ENCODE data around the gene AP2A2. TPM values are rescaled to one million over a fixed set of nuclear protein-coding genes. Genes with fewer than 3 reads are reported as not detected.
"Not testable (repeated sequence)": the region's sequence is repeated elsewhere in the genome, so short reads cannot be mapped to it uniquely, and the experiment has no call there.

Gene AP2A2
- total RNA-seq, 2 donors from 2014 or later = 49.5 to 57.0 TPM

DNA sequence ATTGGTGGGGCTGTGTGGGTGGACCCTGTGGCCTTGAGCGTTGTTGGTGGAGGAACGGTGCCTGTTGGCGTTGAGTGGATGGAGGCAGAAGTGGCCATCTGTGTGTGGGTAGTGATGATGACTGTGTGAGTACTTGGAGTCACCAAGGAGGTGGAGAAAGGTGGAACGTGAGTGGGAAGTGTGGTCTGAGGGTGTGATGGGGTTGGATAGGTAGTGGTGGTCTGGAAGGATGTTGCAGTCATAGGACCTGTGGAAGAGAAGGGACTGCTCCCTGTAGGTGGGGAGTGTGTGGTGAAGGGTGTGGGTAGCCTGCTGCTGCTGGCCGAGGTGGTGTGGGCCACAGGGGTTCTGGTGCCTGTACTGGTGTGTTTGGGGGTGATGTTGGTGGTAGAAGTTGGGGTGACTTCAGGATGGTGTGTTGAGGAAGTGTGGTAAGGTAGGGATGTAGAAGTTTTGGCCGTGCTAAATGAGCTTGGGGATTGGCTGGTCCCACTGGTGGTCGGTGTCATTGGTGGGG, 91.0 kb downstream of the AP2A2 start:
- Mint-ChIP-seq H3K9me3 (peaks cover 12 to 16% of the 10 kb centered on the region in 2 donors), H3K4me1 (ENCODE audit: low read depth) (peaks cover 20% of the 10 kb centered on the region)
- not testable (repeated sequence) for H3K36me3 Mint-ChIP-seq (ENCODE audit: insufficient read depth in 2 of 2); H3K27ac Mint-ChIP-seq; H3K27me3 Mint-ChIP-seq (ENCODE audit: low read depth); H3K4me3 Mint-ChIP-seq
- DNase-seq (peak in 1 of 2 donors; percentile 10), ATAC-seq (replicated peaks in 1 of 2) (peak in 1 of 2 donors; percentile 54)

DNA sequence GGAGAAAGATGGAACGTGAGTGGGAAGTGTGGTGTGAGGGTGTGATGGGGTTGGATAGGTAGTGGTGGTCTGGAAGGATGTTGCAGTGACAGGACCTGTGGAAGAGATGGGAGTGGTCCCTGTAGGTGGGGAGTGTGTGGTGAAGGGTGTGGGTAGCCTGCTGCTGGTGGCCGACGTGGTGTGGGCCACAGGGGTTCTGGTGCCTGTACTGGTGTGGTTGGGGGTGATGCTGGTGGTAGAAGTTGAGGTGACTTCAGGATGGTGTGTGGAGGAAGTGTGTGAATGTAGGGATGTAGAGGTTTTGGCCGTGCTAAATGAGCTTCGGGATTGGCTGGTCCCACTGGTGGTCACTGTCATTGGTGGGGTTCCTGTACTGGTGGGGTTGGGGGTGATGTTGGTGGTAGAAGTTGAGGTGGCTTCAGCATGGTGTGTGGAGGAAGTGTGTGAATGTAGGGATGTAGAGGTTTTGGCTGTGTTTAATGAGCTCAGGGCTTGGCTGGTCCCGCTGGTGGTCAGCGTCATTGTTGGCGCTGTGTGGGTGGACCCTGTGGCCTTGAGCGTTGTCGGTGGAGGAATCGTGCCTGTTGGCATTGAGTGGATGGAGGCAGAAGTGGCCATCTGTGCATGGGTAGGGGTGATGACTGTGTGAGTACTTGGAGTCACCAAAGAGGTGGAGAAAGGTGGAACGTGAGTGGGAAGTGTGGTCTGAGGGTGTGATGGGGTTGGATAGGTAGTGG, 91.8 kb downstream of the AP2A2 start:
- Mint-ChIP-seq H3K9me3 (peaks cover 12 to 16% of the 10 kb centered on the region in 2 donors), H3K27ac (no peak overlapping the region), H3K27me3 (ENCODE audit: low read depth) (no peaks in the 10 kb centered on the region), H3K36me3 (ENCODE audit: insufficient read depth in 2 of 2) (peaks cover 0 to 3% of the 10 kb centered on the region in 2 donors), H3K4me1 (ENCODE audit: low read depth) (peaks cover 20% of the 10 kb centered on the region), H3K4me3 (no peak overlapping the region)
- ATAC-seq (replicated peaks in 1 of 2) = peak; percentile 23 to 25
- DNase-seq = peak in 1 of 2 donors; percentile 16

DNA sequence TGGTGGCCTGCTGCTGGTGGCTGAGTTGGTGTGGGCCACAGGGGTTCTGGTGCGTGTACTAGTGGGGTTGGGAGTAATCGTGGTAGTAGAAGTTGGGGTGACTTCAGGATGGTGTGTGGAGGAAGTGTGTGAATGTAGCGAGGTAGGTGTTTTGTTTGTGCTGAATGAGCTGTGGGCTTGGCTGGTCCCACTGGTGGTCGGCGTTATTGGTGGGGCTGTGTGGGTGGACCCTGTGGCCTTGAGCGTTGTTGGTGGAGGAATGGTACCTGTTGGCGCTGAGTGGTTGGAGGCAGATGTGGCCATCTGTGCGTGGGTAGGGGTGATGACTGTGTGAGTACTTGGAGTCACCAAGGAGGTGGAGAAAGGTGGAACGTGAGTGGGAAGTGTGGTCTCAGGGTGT, 92.4 kb downstream of the AP2A2 start:
- Mint-ChIP-seq H3K27me3 (ENCODE audit: low read depth) (no peaks in the 10 kb centered on the region), H3K36me3 (ENCODE audit: insufficient read depth in 2 of 2) (peaks cover 0 to 3% of the 10 kb centered on the region in 2 donors), H3K4me3 (no peak overlapping the region), H3K9me3 (peaks cover 12 to 16% of the 10 kb centered on the region in 2 donors), H3K4me1 (ENCODE audit: low read depth) (peaks cover 20% of the 10 kb centered on the region), H3K27ac (no peak overlapping the region)
- DNase-seq (no peak), ATAC-seq (replicated peaks in 1 of 2) (no peak)

DNA sequence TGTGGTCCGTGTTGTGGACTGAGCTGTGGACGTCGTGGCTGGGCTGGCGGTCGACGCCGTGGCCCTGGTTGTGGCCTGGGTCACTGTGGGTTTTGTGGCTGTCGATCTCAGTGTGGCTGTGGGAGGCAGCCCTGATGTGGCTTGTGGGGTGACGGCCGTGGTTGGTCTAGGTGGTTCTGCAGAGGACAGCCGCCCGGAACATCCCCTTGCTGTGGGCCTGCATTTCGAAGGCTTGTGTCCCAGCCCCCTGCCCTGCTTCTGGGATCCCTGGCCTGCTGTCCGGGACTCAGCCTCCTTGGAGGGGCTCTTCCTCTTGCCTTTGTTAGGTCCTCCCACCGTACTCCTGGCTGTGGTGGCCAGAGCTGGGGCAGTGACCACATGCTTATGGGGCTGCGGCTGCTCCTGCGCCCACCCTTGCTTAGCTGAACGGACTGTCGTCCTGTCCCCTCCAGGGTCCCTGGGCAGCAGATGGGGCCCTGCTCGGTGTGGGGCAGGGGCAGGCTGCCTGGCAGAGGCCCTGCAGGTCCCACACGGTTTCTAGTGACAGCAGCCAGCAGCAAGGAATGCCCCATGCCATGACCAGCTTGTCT, 93.7 kb downstream of the AP2A2 start:
- peaks cover 12 to 16% of the 10 kb centered on the region in 2 donors for H3K9me3 Mint-ChIP-seq
- no peaks in the 10 kb centered on the region for H3K27me3 Mint-ChIP-seq (ENCODE audit: low read depth)
- DNase-seq (no peak), ATAC-seq (replicated peaks in 1 of 2) (no peak)
- H3K27ac Mint-ChIP-seq = no peak overlapping the region
- H3K4me3 Mint-ChIP-seq = no peak overlapping the region
- H3K4me1 Mint-ChIP-seq (ENCODE audit: low read depth) = peaks cover 20% of the 10 kb centered on the region
- peaks cover 0 to 3% of the 10 kb centered on the region in 2 donors for H3K36me3 Mint-ChIP-seq (ENCODE audit: insufficient read depth in 2 of 2)

DNA sequence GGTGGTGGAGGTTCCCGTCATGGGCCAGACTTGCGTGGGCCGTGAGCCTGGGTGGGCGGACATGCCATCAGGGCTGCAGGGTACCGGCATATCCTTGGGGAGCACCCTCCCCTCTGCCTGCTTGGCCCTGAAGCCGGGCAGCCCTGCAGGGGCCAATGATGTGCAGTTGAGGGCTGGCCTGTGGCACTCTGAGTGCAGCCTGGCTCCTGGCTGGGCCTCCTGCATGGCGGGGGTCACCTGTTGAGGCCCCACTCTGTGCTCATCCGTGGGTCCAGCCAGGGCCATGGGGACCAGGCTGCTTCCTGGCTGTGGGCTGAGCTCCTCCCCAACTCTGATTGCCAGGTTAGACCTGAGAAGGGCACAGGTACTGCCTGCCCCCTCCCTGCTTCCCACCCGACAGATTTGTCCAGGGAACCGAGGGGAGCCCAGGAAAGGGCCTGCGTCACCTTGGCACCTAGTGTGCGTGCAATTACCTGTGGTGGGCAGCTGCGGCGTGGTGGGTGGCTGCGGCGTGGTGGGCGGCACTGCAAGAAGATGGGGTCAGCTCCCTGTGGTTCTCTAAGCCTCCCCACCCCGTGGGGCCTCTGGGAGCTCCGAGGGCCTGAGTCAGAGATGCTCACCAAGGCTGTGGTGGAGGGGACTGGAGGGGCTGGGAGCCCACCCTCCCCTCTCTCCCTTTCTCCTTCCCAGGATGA, 94.7 kb downstream of the AP2A2 start:
- DNase-seq (no peak), ATAC-seq (replicated peaks in 1 of 2) (no peak)
- Mint-ChIP-seq H3K27me3 (ENCODE audit: low read depth) (no peaks in the 10 kb centered on the region), H3K9me3 (peaks cover 12 to 16% of the 10 kb centered on the region in 2 donors), H3K4me3 (no peak overlapping the region), H3K36me3 (ENCODE audit: insufficient read depth in 2 of 2) (peaks cover 0 to 3% of the 10 kb centered on the region in 2 donors), H3K27ac (no peak overlapping the region), H3K4me1 (ENCODE audit: low read depth) (peaks cover 20% of the 10 kb centered on the region)

DNA sequence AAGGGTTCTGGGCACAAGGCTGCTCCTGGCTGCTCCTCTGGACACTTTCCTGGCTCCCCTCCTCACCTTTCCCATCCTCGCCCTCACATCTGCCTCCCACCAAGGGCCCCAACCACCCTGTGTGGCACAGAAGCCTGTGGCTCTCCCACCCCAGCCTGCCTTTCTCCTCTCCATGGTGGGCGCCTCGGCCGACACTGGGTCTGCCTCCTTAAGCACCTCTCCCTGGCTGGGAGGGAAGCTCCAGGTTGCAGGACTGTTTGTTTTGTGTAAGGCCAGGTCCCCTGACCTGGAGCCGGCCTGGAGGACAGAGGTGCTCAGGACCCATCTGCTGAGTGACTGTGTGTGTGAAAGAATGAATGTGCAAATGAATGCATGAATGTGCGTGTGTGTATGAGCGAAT, 96.7 kb downstream of the AP2A2 start:
- DNase-seq (no peak), ATAC-seq (replicated peaks in 1 of 2) (no peak)
- H3K4me3 Mint-ChIP-seq = no peak overlapping the region
- peaks cover 0 to 3% of the 10 kb centered on the region in 2 donors for H3K36me3 Mint-ChIP-seq (ENCODE audit: insufficient read depth in 2 of 2)
- H3K27ac Mint-ChIP-seq = no peak overlapping the region
- H3K9me3 Mint-ChIP-seq = peaks cover 4 to 6% of the 10 kb centered on the region in 2 donors
- H3K27me3 Mint-ChIP-seq (ENCODE audit: low read depth) = no peaks in the 10 kb centered on the region
- peaks cover 9% of the 10 kb centered on the region for H3K4me1 Mint-ChIP-seq (ENCODE audit: low read depth)

DNA sequence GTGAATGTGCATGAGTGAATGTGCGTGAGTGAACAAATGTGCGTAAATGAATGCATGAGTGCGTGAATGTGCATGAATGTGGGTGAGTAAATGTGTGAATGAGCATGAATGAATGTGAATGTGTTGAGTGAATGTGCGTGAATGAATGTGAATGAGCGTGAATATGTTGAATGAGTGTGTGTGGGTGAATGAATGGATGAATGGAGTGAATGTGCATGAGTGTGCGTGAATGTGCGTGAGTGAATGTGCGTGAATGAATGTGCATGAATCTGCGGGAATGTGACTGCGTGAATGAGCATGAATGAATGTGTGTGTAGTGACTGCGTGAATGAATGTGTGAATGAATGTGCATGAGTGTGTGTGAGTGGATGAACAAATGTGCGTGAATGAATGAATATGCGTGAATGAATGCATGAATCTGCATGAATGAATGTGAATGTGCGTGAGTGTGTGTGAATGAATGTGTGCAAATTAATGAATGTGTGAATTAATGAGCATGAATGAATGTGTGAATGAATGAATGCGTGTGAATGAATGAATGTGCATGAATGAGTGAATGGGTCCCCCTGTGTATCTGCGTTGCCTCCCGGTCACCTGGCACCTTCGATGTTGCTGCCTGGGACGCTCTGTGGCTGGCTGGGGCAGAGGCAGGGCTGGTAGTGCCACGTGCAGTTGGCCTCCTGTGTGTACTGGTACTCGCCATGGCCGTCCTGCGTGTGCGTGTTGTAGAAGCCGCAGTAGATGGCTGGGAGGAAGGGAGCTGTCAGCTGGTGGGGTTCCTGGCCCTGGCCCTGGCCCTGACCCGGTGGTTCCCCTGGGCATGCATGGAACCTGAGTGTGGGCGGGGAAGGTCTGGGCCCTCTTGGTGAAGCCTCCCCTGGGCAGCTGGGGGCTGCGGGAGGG, 97.5 kb downstream of the AP2A2 start:
- Mint-ChIP-seq H3K27ac (no peak overlapping the region), H3K9me3 (peaks cover 0 to under 1% of the 10 kb centered on the region in 2 donors), H3K36me3 (ENCODE audit: insufficient read depth in 2 of 2) (no peaks in the 10 kb centered on the region), H3K27me3 (ENCODE audit: low read depth) (no peaks in the 10 kb centered on the region), H3K4me1 (ENCODE audit: low read depth) (peaks cover 2% of the 10 kb centered on the region), H3K4me3 (no peak overlapping the region)
- DNase-seq (no peak), ATAC-seq (replicated peaks in 1 of 2) (no peak)

DNA sequence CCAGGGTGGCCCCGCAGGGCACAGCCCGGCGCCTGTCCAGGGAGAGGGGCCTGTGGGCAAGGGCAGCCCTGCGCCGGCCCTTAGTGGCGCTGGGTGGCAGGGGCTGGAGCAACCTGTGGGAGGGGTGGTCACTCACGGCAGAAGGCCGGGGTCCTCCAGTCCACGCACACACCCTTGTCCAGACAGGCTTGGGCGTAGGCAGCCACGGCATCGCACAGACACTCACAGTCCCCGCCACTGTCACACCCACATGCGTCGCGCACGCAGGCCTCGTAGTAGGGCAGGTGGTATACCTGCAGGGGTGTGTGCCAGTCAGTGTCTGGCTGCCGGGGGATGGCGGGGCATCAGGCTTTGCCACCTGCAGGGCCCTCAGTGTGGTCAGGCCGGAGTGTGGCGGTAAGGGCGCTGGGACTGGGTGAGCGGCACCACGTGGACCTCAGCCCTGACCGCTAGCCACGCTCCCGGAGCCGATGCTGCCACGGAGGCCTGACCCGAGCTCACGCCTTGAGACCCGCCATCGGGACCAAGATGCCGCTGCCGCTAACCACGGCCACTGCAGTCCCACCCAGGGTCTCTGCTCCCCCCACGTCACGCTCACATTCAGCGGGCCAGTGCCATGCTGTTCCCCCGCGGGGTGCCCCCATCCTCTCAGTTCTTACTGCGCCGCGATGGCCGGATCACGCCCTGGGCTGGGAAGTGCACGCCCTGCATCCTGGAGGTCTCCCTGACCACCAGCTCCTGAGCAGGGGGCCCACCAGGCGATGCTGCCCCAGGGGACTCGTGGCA, 98.3 kb downstream of the AP2A2 start:
- no peak for ATAC-seq (replicated peaks in 1 of 2)
- Mint-ChIP-seq H3K4me1 (ENCODE audit: low read depth) (no peaks in the 10 kb centered on the region), H3K27me3 (ENCODE audit: low read depth) (no peaks in the 10 kb centered on the region), H3K27ac (no peak overlapping the region), H3K9me3 (no peaks in the 10 kb centered on the region), H3K4me3 (no peak overlapping the region), H3K36me3 (ENCODE audit: insufficient read depth in 2 of 2) (no peaks in the 10 kb centered on the region)
- no peak for DNase-seq

DNA sequence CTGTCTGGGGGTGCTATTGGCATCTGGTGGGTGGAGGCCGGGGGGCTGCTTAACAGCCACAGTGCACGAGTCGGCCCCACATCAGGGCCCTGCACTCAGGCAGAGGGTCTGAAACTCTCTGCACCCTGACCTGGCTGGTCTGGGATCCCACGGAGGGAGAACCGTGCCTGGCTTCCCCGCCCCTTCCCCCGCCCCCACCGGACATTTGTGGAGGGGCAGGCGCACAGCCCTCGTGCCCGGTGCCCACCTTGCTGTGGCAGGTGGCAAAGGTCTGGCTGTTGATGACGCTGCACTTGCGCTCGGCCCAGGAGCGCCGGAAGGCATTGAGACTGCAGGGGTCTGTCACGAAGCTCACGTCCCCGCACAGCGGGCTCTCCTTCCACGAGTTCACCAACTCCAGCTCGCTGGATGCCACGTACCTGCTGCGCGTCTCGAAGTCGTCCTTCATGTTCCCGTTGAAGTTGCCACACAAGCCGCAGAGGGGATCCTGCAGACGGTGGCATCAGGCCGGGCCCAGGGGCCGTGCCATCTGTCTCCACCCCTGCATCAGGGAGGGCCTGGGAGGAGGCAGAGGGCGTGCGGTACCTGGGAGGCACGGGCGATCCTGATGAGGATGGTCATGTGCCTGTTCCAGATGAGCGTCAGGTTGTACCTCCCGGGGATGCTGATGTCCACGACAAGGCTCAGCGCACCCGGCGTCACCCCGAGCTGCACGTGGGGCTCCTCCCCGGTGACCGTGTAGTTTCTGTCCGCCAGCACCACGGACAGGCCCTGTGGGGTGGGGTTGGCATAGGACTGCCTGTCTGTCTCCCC, 99.1 kb downstream of the AP2A2 start:
- H3K36me3 Mint-ChIP-seq (ENCODE audit: insufficient read depth in 2 of 2) = no peaks in the 10 kb centered on the region
- no peaks in the 10 kb centered on the region for H3K9me3 Mint-ChIP-seq
- DNase-seq = no peak
- no peak for ATAC-seq (replicated peaks in 1 of 2)
- H3K4me1 Mint-ChIP-seq (ENCODE audit: low read depth) = no peaks in the 10 kb centered on the region
- no peak overlapping the region for H3K4me3 Mint-ChIP-seq
- H3K27ac Mint-ChIP-seq = no peak overlapping the region
- H3K27me3 Mint-ChIP-seq (ENCODE audit: low read depth) = no peaks in the 10 kb centered on the region

DNA sequence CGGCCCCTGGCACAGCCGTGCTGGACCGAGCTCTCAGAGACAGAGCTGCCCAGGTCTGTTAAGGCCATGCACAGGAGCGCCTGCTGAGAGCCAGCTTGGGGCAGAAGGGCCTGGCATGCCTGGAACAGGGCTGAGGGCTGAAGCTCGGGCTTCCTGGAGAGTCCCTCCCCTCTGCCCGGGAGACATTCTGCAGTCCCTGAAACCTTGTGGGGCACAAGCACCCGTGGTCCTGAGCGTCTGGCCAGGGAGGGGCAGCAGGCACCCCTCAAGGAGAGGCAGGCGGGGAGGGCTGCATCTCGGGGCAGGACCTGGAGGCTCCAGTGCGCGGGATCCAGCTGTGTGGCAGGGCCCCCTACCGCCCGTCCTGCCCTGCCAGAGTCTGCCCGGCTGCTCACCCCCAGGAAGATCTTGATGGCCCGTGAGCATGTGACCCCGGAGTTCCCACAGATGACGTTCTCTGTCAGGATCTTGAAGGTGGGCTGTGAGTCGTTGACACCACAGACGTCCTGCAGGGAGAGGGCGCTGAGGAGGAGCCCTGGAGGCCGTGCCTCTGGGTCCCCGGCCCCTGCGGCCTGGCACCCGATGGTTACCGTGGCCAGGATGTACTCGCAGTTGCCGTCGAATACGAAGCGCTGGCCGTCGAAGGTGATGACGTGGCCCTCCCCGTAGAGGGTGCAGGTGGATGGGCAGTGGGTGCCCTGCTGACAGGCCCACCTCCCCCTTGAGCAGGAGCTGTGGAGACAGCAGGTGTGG, 99.9 kb downstream of the AP2A2 start:
- Mint-ChIP-seq H3K9me3 (no peaks in the 10 kb centered on the region), H3K27ac (no peak overlapping the region), H3K27me3 (ENCODE audit: low read depth) (no peaks in the 10 kb centered on the region), H3K4me3 (no peak overlapping the region), H3K36me3 (ENCODE audit: insufficient read depth in 2 of 2) (no peaks in the 10 kb centered on the region), H3K4me1 (ENCODE audit: low read depth) (no peaks in the 10 kb centered on the region)
- ATAC-seq (replicated peaks in 1 of 2) = no peak
- DNase-seq = no peak

DNA sequence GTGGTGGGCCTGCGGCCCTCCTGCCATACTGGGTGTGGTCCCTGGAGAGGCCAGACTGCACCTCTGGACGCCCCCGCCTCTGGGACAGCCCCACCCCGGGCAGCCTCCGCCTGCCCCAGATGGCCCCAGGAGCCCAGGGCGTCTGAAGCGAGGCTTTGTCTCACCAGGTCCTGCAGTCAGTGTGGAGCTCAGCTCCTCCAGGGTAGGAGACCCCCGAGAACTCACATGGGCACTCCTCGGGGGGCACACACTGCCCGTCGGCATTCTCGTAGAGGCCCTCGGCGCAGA, 100.4 kb downstream of the AP2A2 start:
- DNase-seq = no peak
- no peaks in the 10 kb centered on the region for H3K36me3 Mint-ChIP-seq (ENCODE audit: insufficient read depth in 2 of 2)
- ATAC-seq (replicated peaks in 1 of 2) = no peak
- H3K4me1 Mint-ChIP-seq (ENCODE audit: low read depth) = no peaks in the 10 kb centered on the region
- no peaks in the 10 kb centered on the region for H3K27me3 Mint-ChIP-seq (ENCODE audit: low read depth)
- no peaks in the 10 kb centered on the region for H3K9me3 Mint-ChIP-seq
- H3K4me3 Mint-ChIP-seq = no peak overlapping the region
- H3K27ac Mint-ChIP-seq = no peak overlapping the region

Measured in activated T-cell treated with anti-CD3 and anti-CD28 coated beads, Interleukin-2, amount 50 U/mL, for 72 hours (primary cell).